H9 (cell line): Measurements from ENCODE around the gene KRT1. TPM values are rescaled to one million over a fixed set of nuclear protein-coding genes. Genes with fewer than 3 reads are reported as not detected.
A peak's percentile ranks its signal among the peaks of the same experiment; 100 is the strongest.

Experiments used
- DNase-seq: peaks from one replicate; pipeline ENCODE4 v3.0.0-alpha.2; 2017
- H2AFZ ChIP-seq: one replicate; pipeline ENCODE4 v1.6.1; 2013; ENCODE audit warnings: mild to moderate bottlenecking, low read length, control low read depth, moderate library complexity
- H2AK5ac ChIP-seq: 2 replicates; pipeline ENCODE4 v1.6.1; 2013; ENCODE audit warnings: low read length, control low read depth, mixed read lengths; ENCODE audit not compliant: insufficient read length
- H2BK120ac ChIP-seq: one replicate; pipeline ENCODE4 v1.6.1; 2013; ENCODE audit warnings: low read depth, mild to moderate bottlenecking, low read length, control low read depth, inconsistent platforms; ENCODE audit not compliant: poor library complexity, severe bottlenecking
- H2BK12ac ChIP-seq: 2 replicates; pipeline ENCODE4 v1.6.1; 2013; ENCODE audit warnings: low read length, control low read depth, mixed read lengths, low read depth; ENCODE audit not compliant: insufficient read length
- H2BK15ac ChIP-seq: 2 replicates; pipeline ENCODE4 v1.6.1; 2013; ENCODE audit warnings: low read depth, low read length, control low read depth
- H2BK20ac ChIP-seq: one replicate; pipeline ENCODE4 v1.6.1; 2013; ENCODE audit warnings: low read depth, mild to moderate bottlenecking, low read length, control low read depth, inconsistent platforms; ENCODE audit not compliant: poor library complexity, severe bottlenecking
- H2BK5ac ChIP-seq: 2 replicates; pipeline ENCODE4 v1.6.1; 2013; ENCODE audit warnings: low read length, control low read depth, mixed read lengths; ENCODE audit not compliant: insufficient read length
- H3K14ac ChIP-seq: 2 replicates; pipeline ENCODE4 v1.6.1; 2013; ENCODE audit warnings: low read length, control low read depth; ENCODE audit not compliant: insufficient read depth
- H3K18ac ChIP-seq: 2 replicates; pipeline ENCODE4 v1.6.1; 2013; ENCODE audit warnings: low read depth, mild to moderate bottlenecking, mixed read lengths, low read length, control low read depth; ENCODE audit not compliant: insufficient read length
- H3K23ac ChIP-seq: 2 replicates; pipeline ENCODE4 v1.6.1; 2013; ENCODE audit warnings: low read length, control low read depth, mixed read lengths, low read depth; ENCODE audit not compliant: insufficient read length
- H3K23me2 ChIP-seq: 2 replicates; pipeline ENCODE4 v1.6.1; 2013; ENCODE audit warnings: low read depth, mild to moderate bottlenecking, mixed read lengths, low read length, control low read depth; ENCODE audit not compliant: insufficient read length, poor library complexity, severe bottlenecking
- H3K27ac ChIP-seq: 2 replicates; pipeline ENCODE4 v1.5.1; 2013; ENCODE audit warnings: low read length, control low read depth, mixed read lengths, low read depth; ENCODE audit not compliant: insufficient read length
- H3K27me3 ChIP-seq: 2 replicates; pipeline ENCODE4 v1.6.1; 2013; ENCODE audit warnings: low read length, control low read depth, inconsistent platforms; ENCODE audit not compliant: insufficient read depth
- H3K4ac ChIP-seq: 2 replicates; pipeline ENCODE4 v1.6.1; 2013; ENCODE audit warnings: low read depth, mild to moderate bottlenecking, control low read depth, inconsistent platforms, low read length, moderate library complexity
- H3K4me1 ChIP-seq: 2 replicates; pipeline ENCODE4 v1.6.1; 2013; ENCODE audit warnings: low read length, control low read depth, inconsistent platforms; ENCODE audit not compliant: insufficient read depth
- H3K4me2 ChIP-seq: 2 replicates; pipeline ENCODE4 v1.6.1; 2013; ENCODE audit warnings: low read length, control low read depth, mixed read lengths; ENCODE audit not compliant: insufficient read length, insufficient read depth
- H3K56ac ChIP-seq: 2 replicates; pipeline ENCODE4 v1.6.1; 2013; ENCODE audit warnings: low read depth, mild to moderate bottlenecking, mixed read lengths, low read length, control low read depth; ENCODE audit not compliant: insufficient read length
- H3K79me1 ChIP-seq: 2 replicates; pipeline ENCODE4 v1.6.1; 2013; ENCODE audit warnings: low read depth, mild to moderate bottlenecking, moderate library complexity, low read length, control low read depth, inconsistent platforms; ENCODE audit not compliant: insufficient read depth, poor library complexity, severe bottlenecking
- H3K79me2 ChIP-seq: 2 replicates; pipeline ENCODE4 v1.6.1; 2013; ENCODE audit warnings: low read length, control low read depth, inconsistent platforms; ENCODE audit not compliant: insufficient read depth
- H3K9ac ChIP-seq: 2 replicates; pipeline ENCODE4 v1.6.1; 2013; ENCODE audit warnings: low read length, control low read depth, mixed read lengths; ENCODE audit not compliant: insufficient read length; ENCODE audit errors: extremely low read depth
- H3K9me3 ChIP-seq: one replicate; pipeline ENCODE4 v1.6.1; 2013; ENCODE audit warnings: low read depth, low read length, inconsistent platforms; ENCODE audit not compliant: control insufficient read depth
- H3T11ph ChIP-seq: one replicate; pipeline ENCODE4 v1.6.1; 2013; ENCODE audit warnings: mild to moderate bottlenecking, low read length, control low read depth, inconsistent platforms
- H4K20me1 ChIP-seq: one replicate; pipeline ENCODE4 v1.6.1; 2013; ENCODE audit not compliant: control insufficient read depth, insufficient read length, insufficient read depth
- H4K5ac ChIP-seq: 2 replicates; pipeline ENCODE4 v1.6.1; 2013; ENCODE audit warnings: low read depth, mild to moderate bottlenecking, mixed read lengths, low read length, control low read depth; ENCODE audit not compliant: insufficient read length
- H4K8ac ChIP-seq: replicated peaks from 2 replicates; pipeline ENCODE4 v1.6.1; 2013; ENCODE audit warnings: low read length, control low read depth, mixed read lengths, low read depth; ENCODE audit not compliant: insufficient read length
- H4K91ac ChIP-seq: 2 replicates; pipeline ENCODE4 v1.6.1; 2013; ENCODE audit warnings: low read depth, mild to moderate bottlenecking, moderate library complexity, mixed read lengths, low read length, control low read depth; ENCODE audit not compliant: insufficient read length
- H3K27ac Mint-ChIP-seq, 3 experiments: 2 replicates in 2 of 3; 3 replicates in 1 of 3; pipeline ENCODE4 v1.8.0; 2020 to 2021; ENCODE audit warnings: mixed read lengths in 3 of 3, mild to moderate bottlenecking in 1 of 3, moderate library complexity in 1 of 3
- H3K27me3 Mint-ChIP-seq: 2 replicates; pipeline ENCODE4 v1.8.0; 2021; ENCODE audit warnings: low read depth, mild to moderate bottlenecking, moderate library complexity, mixed read lengths
- H3K36me3 Mint-ChIP-seq, 3 experiments: 2 replicates in 2 of 3; 3 replicates in 1 of 3; pipeline ENCODE4 v1.8.0; 2020 to 2021; ENCODE audit warnings: low read depth in 3 of 3, mixed read lengths in 3 of 3; ENCODE audit not compliant: insufficient read depth in 1 of 3
- H3K4me1 Mint-ChIP-seq, 2 experiments: 2 replicates each; pipeline ENCODE4 v1.8.0; 2020; ENCODE audit warnings: mixed read lengths in 2 of 2
- H3K4me3 Mint-ChIP-seq, 2 experiments: 2 replicates in 1 of 2; 3 replicates in 1 of 2; pipeline ENCODE4 v1.8.0; 2020 to 2021; ENCODE audit warnings: mild to moderate bottlenecking in 2 of 2, mixed read lengths in 2 of 2, moderate library complexity in 1 of 2
- H3K9me3 Mint-ChIP-seq, 2 experiments: 2 replicates in 1 of 2; 3 replicates in 1 of 2; pipeline ENCODE4 v1.8.0; 2020; ENCODE audit warnings: mild to moderate bottlenecking in 2 of 2, mixed read lengths in 2 of 2, moderate library complexity in 1 of 2
- WGBS: extraction: QIAGEN DNeasy Blood & Tissue Kit; methylation state at CpG from one replicate; pipeline ENCODE4 v1.1.7; 2013; ENCODE audit warnings: missing lambda C conversion rate, low lambda C conversion rate, mixed read lengths; ENCODE audit not compliant: insufficient read length; ENCODE audit errors: extremely low coverage; 5-methylcytosine and 5-hydroxymethylcytosine counted together
- total RNA-seq: library from RNA; stranded (reverse); gene quantifications from 2 replicates; pipeline ENCODE4 v1.2.1, GENCODE V29; 2021
- TF ChIP-seq, protein P1 (sequence below): fragments of 200-600 bp; sonication (generic); conservative IDR thresholded peaks from 3 replicates; pipeline ENCODE4 v1.8.0; 2021; ENCODE audit warnings: antibody characterized with exemption, mild to moderate bottlenecking

Gene KRT1
- total RNA-seq, 1 experiment from 2014 or later: not detected

DNA sequence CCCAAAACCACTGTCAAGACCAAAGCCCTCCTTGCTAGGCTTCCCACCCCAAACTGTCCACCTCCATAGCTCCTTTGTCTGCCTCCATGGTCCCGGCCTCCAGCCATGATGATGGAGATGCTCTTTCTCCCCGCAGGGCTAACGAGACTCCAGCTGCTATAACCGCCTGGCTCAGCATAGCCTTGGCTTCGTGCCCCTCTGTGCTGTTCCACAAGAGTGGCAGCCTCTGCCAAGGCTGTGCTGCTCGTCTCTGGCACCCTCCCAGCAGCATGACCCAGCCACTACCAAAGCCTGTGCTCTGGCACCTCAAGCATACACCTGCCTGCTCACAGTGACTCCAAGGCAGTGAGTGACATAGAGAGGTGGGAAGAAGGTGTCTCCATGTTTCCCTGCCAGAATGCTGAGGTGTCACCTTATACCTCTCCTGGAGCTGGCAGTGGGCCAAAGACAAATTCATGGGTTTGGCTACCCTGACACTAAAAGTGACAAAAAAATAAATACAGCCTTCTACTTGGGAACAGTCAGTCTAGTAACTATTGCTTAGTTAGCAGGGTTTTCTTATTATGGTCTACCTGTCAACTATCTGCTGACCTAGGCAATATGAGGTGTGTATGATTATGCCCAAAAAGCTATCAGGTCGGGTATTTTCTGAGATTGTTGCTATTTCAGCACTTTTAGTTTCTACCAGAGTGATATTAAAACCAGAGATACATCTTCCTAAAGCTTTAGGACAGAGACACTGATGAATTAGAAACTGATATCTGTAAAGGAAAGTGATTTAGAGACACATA is 45.7 kb downstream of the KRT1 start:
- Histone ChIP-seq H3K18ac (no peak overlapping the region), H2BK120ac (no peak overlapping the region), H3K79me1 (no peaks in the 10 kb centered on the region), H3K9me3 (no peaks in the 10 kb centered on the region), H2BK15ac (no peak overlapping the region), H3K23ac (no peak overlapping the region), H3K27me3 (no peaks in the 10 kb centered on the region), H2AK5ac (no peak overlapping the region), H4K8ac (no peak overlapping the region), H3K4me1 (no peaks in the 10 kb centered on the region), H4K20me1 (no peaks in the 10 kb centered on the region), H2AFZ (no peak overlapping the region), H3K9ac (no peak overlapping the region), H3K4me2 (no peak overlapping the region), H3K4ac (no peak overlapping the region), H3T11ph (no peak overlapping the region), H3K14ac (no peak overlapping the region), H3K27ac (no peak overlapping the region), H3K56ac (no peak overlapping the region), H2BK12ac (no peak overlapping the region), H4K5ac (no peak overlapping the region), H4K91ac (no peak overlapping the region), H3K79me2 (no peaks in the 10 kb centered on the region), H3K23me2 (no peaks in the 10 kb centered on the region), H2BK5ac (no peak overlapping the region), H2BK20ac (no peak overlapping the region)
- WGBS: no CpG with 5 or more reads among the region's 7 CpGs
- Mint-ChIP-seq H3K27ac (no peak overlapping the region), H3K9me3 (no peaks in the 10 kb centered on the region), H3K4me1 (no peaks in the 10 kb centered on the region), H3K4me3 (no peak overlapping the region), H3K36me3 (no peaks in the 10 kb centered on the region), H3K27me3 (peaks cover 14% of the 10 kb centered on the region)
- TF ChIP-seq, protein P1, sequence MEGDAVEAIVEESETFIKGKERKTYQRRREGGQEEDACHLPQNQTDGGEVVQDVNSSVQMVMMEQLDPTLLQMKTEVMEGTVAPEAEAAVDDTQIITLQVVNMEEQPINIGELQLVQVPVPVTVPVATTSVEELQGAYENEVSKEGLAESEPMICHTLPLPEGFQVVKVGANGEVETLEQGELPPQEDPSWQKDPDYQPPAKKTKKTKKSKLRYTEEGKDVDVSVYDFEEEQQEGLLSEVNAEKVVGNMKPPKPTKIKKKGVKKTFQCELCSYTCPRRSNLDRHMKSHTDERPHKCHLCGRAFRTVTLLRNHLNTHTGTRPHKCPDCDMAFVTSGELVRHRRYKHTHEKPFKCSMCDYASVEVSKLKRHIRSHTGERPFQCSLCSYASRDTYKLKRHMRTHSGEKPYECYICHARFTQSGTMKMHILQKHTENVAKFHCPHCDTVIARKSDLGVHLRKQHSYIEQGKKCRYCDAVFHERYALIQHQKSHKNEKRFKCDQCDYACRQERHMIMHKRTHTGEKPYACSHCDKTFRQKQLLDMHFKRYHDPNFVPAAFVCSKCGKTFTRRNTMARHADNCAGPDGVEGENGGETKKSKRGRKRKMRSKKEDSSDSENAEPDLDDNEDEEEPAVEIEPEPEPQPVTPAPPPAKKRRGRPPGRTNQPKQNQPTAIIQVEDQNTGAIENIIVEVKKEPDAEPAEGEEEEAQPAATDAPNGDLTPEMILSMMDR: no peak
- DNase-seq: peak; percentile 24
